Measurements from ENCODE around the gene GALNT4. TPM values are rescaled to one million over a fixed set of nuclear protein-coding genes. Genes with fewer than 3 reads are reported as not detected.
A peak's percentile ranks its signal among the peaks of the same experiment; 100 is the strongest.

Gene GALNT4
- total RNA-seq, 1 donor from 2014 or later: 3.8 TPM

- H3K36me3 Mint-ChIP-seq (ENCODE audit: unreplicated experiment): peaks cover 4% of the 10 kb centered on the region
- TF ChIP-seq CTCF (IDR thresholded peaks at IDR 0.05): peak; percentile 10
- H3K4me1 Mint-ChIP-seq (ENCODE audit: unreplicated experiment): peaks cover 9% of the 10 kb centered on the region
- H3K27me3 Mint-ChIP-seq (ENCODE audit: unreplicated experiment): no peaks in the 10 kb centered on the region
- H3K4me3 Mint-ChIP-seq (ENCODE audit: unreplicated experiment): no peak overlapping the region
- H3K27ac Mint-ChIP-seq (ENCODE audit: unreplicated experiment): no peak overlapping the region
- DNase-seq (ENCODE audit: extremely low spot score, unreplicated experiment): no peak
- H3K9me3 Mint-ChIP-seq (ENCODE audit: unreplicated experiment): no peaks in the 10 kb centered on the region
Measured at GRCh38 chr12:89504560-89505346, 19.8 kb downstream of the GALNT4 start.

- no peak overlapping the region for H3K27ac Mint-ChIP-seq (ENCODE audit: unreplicated experiment)
- H3K4me1 Mint-ChIP-seq (ENCODE audit: unreplicated experiment): peaks cover 2% of the 10 kb centered on the region
- no peak overlapping the region for H3K4me3 Mint-ChIP-seq (ENCODE audit: unreplicated experiment)
- DNase-seq (ENCODE audit: extremely low spot score, unreplicated experiment): no peak
- H3K9me3 Mint-ChIP-seq (ENCODE audit: unreplicated experiment): no peaks in the 10 kb centered on the region
- H3K27me3 Mint-ChIP-seq (ENCODE audit: unreplicated experiment): no peaks in the 10 kb centered on the region
- peaks cover 7% of the 10 kb centered on the region for H3K36me3 Mint-ChIP-seq (ENCODE audit: unreplicated experiment)
- no peak for TF ChIP-seq CTCF (IDR thresholded peaks at IDR 0.05)
Measured at GRCh38 chr12:89501793-89502192, 22.8 kb downstream of the GALNT4 start.

- Mint-ChIP-seq H3K27me3 (ENCODE audit: unreplicated experiment) (no peaks in the 10 kb centered on the region), H3K36me3 (ENCODE audit: unreplicated experiment) (peaks cover 7% of the 10 kb centered on the region), H3K4me3 (ENCODE audit: unreplicated experiment) (no peak overlapping the region), H3K9me3 (ENCODE audit: unreplicated experiment) (no peaks in the 10 kb centered on the region), H3K27ac (ENCODE audit: unreplicated experiment) (no peak overlapping the region), H3K4me1 (ENCODE audit: unreplicated experiment) (no peaks in the 10 kb centered on the region)
- no peak for DNase-seq (ENCODE audit: extremely low spot score, unreplicated experiment)
- TF ChIP-seq CTCF (IDR thresholded peaks at IDR 0.05): no peak
Measured at GRCh38 chr12:89499857-89500256, 24.7 kb downstream of the GALNT4 start.

- no peak overlapping the region for H3K4me3 Mint-ChIP-seq (ENCODE audit: unreplicated experiment)
- no peak overlapping the region for H3K27ac Mint-ChIP-seq (ENCODE audit: unreplicated experiment)
- H3K4me1 Mint-ChIP-seq (ENCODE audit: unreplicated experiment): no peaks in the 10 kb centered on the region
- no peaks in the 10 kb centered on the region for H3K27me3 Mint-ChIP-seq (ENCODE audit: unreplicated experiment)
- DNase-seq (ENCODE audit: extremely low spot score, unreplicated experiment): no peak
- no peak for TF ChIP-seq CTCF (IDR thresholded peaks at IDR 0.05)
- H3K9me3 Mint-ChIP-seq (ENCODE audit: unreplicated experiment): no peaks in the 10 kb centered on the region
- peaks cover 7% of the 10 kb centered on the region for H3K36me3 Mint-ChIP-seq (ENCODE audit: unreplicated experiment)
Measured at GRCh38 chr12:89497467-89497866, 27.1 kb downstream of the GALNT4 start.

GRCh38 chr12:89497005-89497404 is 27.6 kb downstream of the GALNT4 start:
- Mint-ChIP-seq H3K4me1 (ENCODE audit: unreplicated experiment) (no peaks in the 10 kb centered on the region), H3K27me3 (ENCODE audit: unreplicated experiment) (no peaks in the 10 kb centered on the region), H3K27ac (ENCODE audit: unreplicated experiment) (no peak overlapping the region), H3K4me3 (ENCODE audit: unreplicated experiment) (no peak overlapping the region), H3K36me3 (ENCODE audit: unreplicated experiment) (peaks cover 7% of the 10 kb centered on the region), H3K9me3 (ENCODE audit: unreplicated experiment) (no peaks in the 10 kb centered on the region)
- TF ChIP-seq CTCF (IDR thresholded peaks at IDR 0.05): no peak
- no peak for DNase-seq (ENCODE audit: extremely low spot score, unreplicated experiment)

Data from osteocyte (in vitro differentiated cells).